WTC11 (cell line): ENCODE results near the gene KCND1. TPM values are rescaled to one million over a fixed set of nuclear protein-coding genes. Genes with fewer than 3 reads are reported as not detected.
A peak's percentile ranks its signal among the peaks of the same experiment; 100 is the strongest.

ENCODE experiments used
- ATAC-seq: fragments of 200-7000 bp; cut with Tn5 transposase; 2 replicates; pipeline ENCODE4 v1.10.0; 2021; ENCODE audit warnings: mild to moderate bottlenecking, moderate library complexity
- CTCF ChIA-PET: fragments of 300-600 bp; sonication (Branson Sonifier 250); formaldehyde crosslinking; loops from one replicate; lab custom pipeline; 2021; ENCODE audit warnings: antibody characterized with exemption; lab: Charles Lee
- POLR2A ChIA-PET: fragments of 350-600 bp; sonication (Branson Sonifier 250); formaldehyde crosslinking; loops from one replicate; lab custom pipeline; 2021; ENCODE audit warnings: antibody characterized with exemption; lab: Charles Lee
- DNase-seq: peaks from one replicate; pipeline ENCODE4 v3.0.0; 2021; ENCODE audit warnings: low spot score
- H3K27ac Mint-ChIP-seq: 2 replicates; pipeline ENCODE4 v1.8.0; 2021; ENCODE audit warnings: mixed read lengths
- H3K27me3 Mint-ChIP-seq: 2 replicates; pipeline ENCODE4 v1.8.0; 2021; ENCODE audit warnings: low read depth, mild to moderate bottlenecking, moderate library complexity, mixed read lengths
- H3K36me3 Mint-ChIP-seq: 2 replicates; pipeline ENCODE4 v1.8.0; 2021; ENCODE audit warnings: mixed read lengths
- H3K4me1 Mint-ChIP-seq: 2 replicates; pipeline ENCODE4 v1.8.0; 2022; ENCODE audit warnings: mixed read lengths
- H3K4me3 Mint-ChIP-seq: 2 replicates; pipeline ENCODE4 v1.8.0; 2021; ENCODE audit warnings: mild to moderate bottlenecking, moderate library complexity, mixed read lengths
- H3K9me3 Mint-ChIP-seq: 2 replicates; pipeline ENCODE4 v1.8.0; 2021; ENCODE audit warnings: mixed read lengths
- CBFB ChIP-seq: sonication (generic); formaldehyde crosslinking; IDR thresholded peaks from 2 replicates; pipeline ENCODE4 v1.8.1; 2022; ENCODE audit warnings: mild to moderate bottlenecking, low read depth, missing genetic modification reagents
- CREB1 ChIP-seq: sonication (generic); formaldehyde crosslinking; IDR thresholded peaks from 2 replicates; pipeline ENCODE4 v1.8.0; 2023; ENCODE audit warnings: mild to moderate bottlenecking, missing genetic modification reagents
- EMX1 ChIP-seq: fragments of 250-450 bp; sonication (Bioruptor Pico); IDR thresholded peaks from 2 replicates; pipeline ENCODE4 v1.8.0; 2021; ENCODE audit warnings: mild to moderate bottlenecking
- GABPB1 ChIP-seq: sonication (generic); formaldehyde crosslinking; IDR thresholded peaks from 2 replicates; pipeline ENCODE4 v1.8.1; 2023; ENCODE audit warnings: mild to moderate bottlenecking, missing genetic modification reagents
- NR2C2 ChIP-seq: sonication (generic); formaldehyde crosslinking; IDR thresholded peaks from 2 replicates; pipeline ENCODE4 v1.8.0; 2022; ENCODE audit warnings: mild to moderate bottlenecking, missing genetic modification reagents
- SMAD3 ChIP-seq: sonication (generic); formaldehyde crosslinking; IDR thresholded peaks from 2 replicates; pipeline ENCODE4 v1.8.0; 2022; ENCODE audit warnings: missing genetic modification reagents, mild to moderate bottlenecking, borderline replicate concordance
- TEAD4 ChIP-seq: sonication (generic); formaldehyde crosslinking; IDR thresholded peaks from 2 replicates; pipeline ENCODE4 v1.8.0; 2022; ENCODE audit warnings: mild to moderate bottlenecking, missing genetic modification reagents
- TP53 ChIP-seq: sonication (generic); formaldehyde crosslinking; IDR thresholded peaks from 2 replicates; pipeline ENCODE4 v1.8.1; 2023; ENCODE audit warnings: mild to moderate bottlenecking, missing genetic modification reagents
- ZNF317 ChIP-seq: sonication (generic); formaldehyde crosslinking; IDR thresholded peaks from 2 replicates; pipeline ENCODE4 v1.8.1; 2023; ENCODE audit warnings: low read depth, mild to moderate bottlenecking, moderate library complexity, missing genetic modification reagents, borderline replicate concordance
- ZNF425 ChIP-seq: fragments of 250-450 bp; sonication (Bioruptor Pico); conservative IDR thresholded peaks from 2 replicates; pipeline ENCODE4 v1.9.0; 2021; ENCODE audit warnings: mild to moderate bottlenecking
- ZNF532 ChIP-seq: fragments of 250-450 bp; sonication (Bioruptor Pico); IDR thresholded peaks from 2 replicates; pipeline ENCODE4 v1.9.0; 2021; ENCODE audit warnings: mild to moderate bottlenecking, borderline replicate concordance
- total RNA-seq: library from RNA; stranded (reverse); gene quantifications from 3 replicates; pipeline ENCODE4 v1.2.3, GENCODE V29; 2021
- TF ChIP-seq, protein P1 (sequence below): fragments of 250-450 bp; sonication (Bioruptor Pico); IDR thresholded peaks from 2 replicates; pipeline ENCODE4 v2.1.2; 2022; ENCODE audit warnings: mild to moderate bottlenecking, moderate library complexity
- TF ChIP-seq, protein P2 (sequence below): sonication (generic); formaldehyde crosslinking; IDR thresholded peaks from 2 replicates; pipeline ENCODE4 v1.8.1; 2023; ENCODE audit warnings: mild to moderate bottlenecking, missing genetic modification reagents, moderate library complexity
- TF ChIP-seq, protein P3 (sequence below): sonication (generic); formaldehyde crosslinking; IDR thresholded peaks from 2 replicates; pipeline ENCODE4 v1.8.1; 2022; ENCODE audit warnings: mild to moderate bottlenecking, missing genetic modification reagents, moderate library complexity, borderline replicate concordance

Gene KCND1
- total RNA-seq, 1 experiment from 2014 or later, result 5.4 TPM

GRCh38 chrX:49019599-49020249 lies 48.1 kb upstream of the KCND1 start:
- ChIA-PET CTCF (no interaction called here), POLR2A (interaction anchor here (0.6 kb wide), 1 partner anchor 9 kb away, joined by 3 read pairs; no protein-coding TSS in a partner anchor)
- Mint-ChIP-seq H3K36me3 (peaks cover 7% of the 10 kb centered on the region), H3K4me3 (no peak overlapping the region), H3K27ac (no peak overlapping the region), H3K9me3 (no peaks in the 10 kb centered on the region), H3K4me1 (no peaks in the 10 kb centered on the region), H3K27me3 (no peaks in the 10 kb centered on the region)
- TF ChIP-seq EMX1 (CRISPR knock-in tag) (no peak), CBFB (CRISPR knock-in tag) (no peak), GABPB1 (0 out of 2 replicates have a peak, but pooled peaks have one; percentile 12), NR2C2 (CRISPR knock-in tag) (no peak), ZNF317 (no peak)
- TF ChIP-seq, protein P1, sequence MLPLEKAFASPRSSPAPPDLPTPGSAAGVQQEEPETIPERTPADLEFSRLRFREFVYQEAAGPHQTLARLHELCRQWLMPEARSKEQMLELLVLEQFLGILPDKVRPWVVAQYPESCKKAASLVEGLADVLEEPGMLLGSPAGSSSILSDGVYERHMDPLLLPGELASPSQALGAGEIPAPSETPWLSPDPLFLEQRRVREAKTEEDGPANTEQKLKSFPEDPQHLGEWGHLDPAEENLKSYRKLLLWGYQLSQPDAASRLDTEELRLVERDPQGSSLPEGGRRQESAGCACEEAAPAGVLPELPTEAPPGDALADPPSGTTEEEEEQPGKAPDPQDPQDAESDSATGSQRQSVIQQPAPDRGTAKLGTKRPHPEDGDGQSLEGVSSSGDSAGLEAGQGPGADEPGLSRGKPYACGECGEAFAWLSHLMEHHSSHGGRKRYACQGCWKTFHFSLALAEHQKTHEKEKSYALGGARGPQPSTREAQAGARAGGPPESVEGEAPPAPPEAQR, result no peak
- no peak for ATAC-seq
- DNase-seq, result no peak

- no peaks in the 10 kb centered on the region for H3K9me3 Mint-ChIP-seq
- CTCF ChIA-PET, result no interaction called here
- no peak for ATAC-seq
These were observed 47.4 kb upstream of the KCND1 start for GRCh38 chrX:49019050-49019449.

DNA sequence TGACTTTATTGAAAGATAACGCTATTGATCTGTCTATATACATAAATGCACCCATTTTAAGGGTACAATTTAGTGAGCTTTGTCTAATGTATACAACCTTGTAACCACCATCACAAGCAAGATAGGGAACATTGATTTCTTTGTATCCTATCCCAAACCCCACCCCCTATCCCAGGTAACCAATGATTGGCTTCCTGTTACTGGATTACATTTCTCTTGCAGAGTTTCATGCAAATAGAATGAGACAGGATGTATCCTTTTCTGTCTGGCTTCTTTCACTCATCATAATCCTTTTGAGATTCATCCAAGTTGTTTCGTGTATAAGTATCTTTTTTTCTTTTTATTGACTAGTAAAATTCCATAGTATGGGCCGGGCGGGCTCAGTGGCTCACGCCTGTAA lies 32.1 kb upstream of the KCND1 start:
- Mint-ChIP-seq H3K9me3 (no peaks in the 10 kb centered on the region), H3K4me1 (peaks cover 11% of the 10 kb centered on the region), H3K4me3 (peak overlapping the region; percentile 10; the same call in 1 of the 2 replicates), H3K27me3 (no peaks in the 10 kb centered on the region), H3K27ac (peak overlapping the region; percentile 94), H3K36me3 (peaks cover 5% of the 10 kb centered on the region)
- ATAC-seq (no peak), DNase-seq (no peak)
- POLR2A ChIA-PET, result interaction anchor here (1.2 to 2.2 kb wide), 2 partner anchors 36 to 39 kb away, joined by 3 to 10 read pairs; partner anchors contain the start of gene TFE3
- CTCF ChIA-PET, result no interaction called here
- TF ChIP-seq TP53 (CRISPR knock-in tag), result no peak
- no peak for TF ChIP-seq ZNF425 (CRISPR knock-in tag)
- no peak for TF ChIP-seq ZNF532 (CRISPR knock-in tag)
- TF ChIP-seq, protein P2, sequence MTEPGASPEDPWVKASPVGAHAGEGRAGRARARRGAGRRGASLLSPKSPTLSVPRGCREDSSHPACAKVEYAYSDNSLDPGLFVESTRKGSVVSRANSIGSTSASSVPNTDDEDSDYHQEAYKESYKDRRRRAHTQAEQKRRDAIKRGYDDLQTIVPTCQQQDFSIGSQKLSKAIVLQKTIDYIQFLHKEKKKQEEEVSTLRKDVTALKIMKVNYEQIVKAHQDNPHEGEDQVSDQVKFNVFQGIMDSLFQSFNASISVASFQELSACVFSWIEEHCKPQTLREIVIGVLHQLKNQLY (CRISPR knock-in tag), result no peak
- no peak for TF ChIP-seq CREB1 (CRISPR knock-in tag)
- no peak for TF ChIP-seq SMAD3 (CRISPR knock-in tag)

More at GRCh38 chrX:49019050-49019449, 47.4 kb upstream of the KCND1 start:
- no peaks in the 10 kb centered on the region for H3K4me1 Mint-ChIP-seq
- POLR2A ChIA-PET, result interaction anchor here (0.6 kb wide), 1 partner anchor 9 kb away, joined by 3 read pairs; no protein-coding TSS in a partner anchor
- H3K27ac Mint-ChIP-seq, result no peak overlapping the region
- peaks cover under 1% of the 10 kb centered on the region; the same call in 1 of the 2 replicates for H3K36me3 Mint-ChIP-seq
- H3K4me3 Mint-ChIP-seq, result no peak overlapping the region
- no peaks in the 10 kb centered on the region for H3K27me3 Mint-ChIP-seq
- no peak for DNase-seq
- TF ChIP-seq, protein P3, sequence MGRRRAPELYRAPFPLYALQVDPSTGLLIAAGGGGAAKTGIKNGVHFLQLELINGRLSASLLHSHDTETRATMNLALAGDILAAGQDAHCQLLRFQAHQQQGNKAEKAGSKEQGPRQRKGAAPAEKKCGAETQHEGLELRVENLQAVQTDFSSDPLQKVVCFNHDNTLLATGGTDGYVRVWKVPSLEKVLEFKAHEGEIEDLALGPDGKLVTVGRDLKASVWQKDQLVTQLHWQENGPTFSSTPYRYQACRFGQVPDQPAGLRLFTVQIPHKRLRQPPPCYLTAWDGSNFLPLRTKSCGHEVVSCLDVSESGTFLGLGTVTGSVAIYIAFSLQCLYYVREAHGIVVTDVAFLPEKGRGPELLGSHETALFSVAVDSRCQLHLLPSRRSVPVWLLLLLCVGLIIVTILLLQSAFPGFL (CRISPR knock-in tag), result no peak
- TF ChIP-seq ZNF425 (CRISPR knock-in tag), result no peak
- TF ChIP-seq TEAD4 (CRISPR knock-in tag), result no peak
